NCI-H2196 treated with DMSO at 0.1 percent for 48 hours (cell line): Measurements from ENCODE around the gene UGCG.
"Not testable (repeated sequence)": the region's sequence is repeated elsewhere in the genome, so short reads cannot be mapped to it uniquely, and the experiment has no call there.

ENCODE experiments used
- DNase-seq: peaks from one replicate; lab custom pipeline; 2025; ENCODE audit not compliant: unreplicated experiment; lab: John Stamatoyannopoulos, UW

UGCG gene

DNA sequence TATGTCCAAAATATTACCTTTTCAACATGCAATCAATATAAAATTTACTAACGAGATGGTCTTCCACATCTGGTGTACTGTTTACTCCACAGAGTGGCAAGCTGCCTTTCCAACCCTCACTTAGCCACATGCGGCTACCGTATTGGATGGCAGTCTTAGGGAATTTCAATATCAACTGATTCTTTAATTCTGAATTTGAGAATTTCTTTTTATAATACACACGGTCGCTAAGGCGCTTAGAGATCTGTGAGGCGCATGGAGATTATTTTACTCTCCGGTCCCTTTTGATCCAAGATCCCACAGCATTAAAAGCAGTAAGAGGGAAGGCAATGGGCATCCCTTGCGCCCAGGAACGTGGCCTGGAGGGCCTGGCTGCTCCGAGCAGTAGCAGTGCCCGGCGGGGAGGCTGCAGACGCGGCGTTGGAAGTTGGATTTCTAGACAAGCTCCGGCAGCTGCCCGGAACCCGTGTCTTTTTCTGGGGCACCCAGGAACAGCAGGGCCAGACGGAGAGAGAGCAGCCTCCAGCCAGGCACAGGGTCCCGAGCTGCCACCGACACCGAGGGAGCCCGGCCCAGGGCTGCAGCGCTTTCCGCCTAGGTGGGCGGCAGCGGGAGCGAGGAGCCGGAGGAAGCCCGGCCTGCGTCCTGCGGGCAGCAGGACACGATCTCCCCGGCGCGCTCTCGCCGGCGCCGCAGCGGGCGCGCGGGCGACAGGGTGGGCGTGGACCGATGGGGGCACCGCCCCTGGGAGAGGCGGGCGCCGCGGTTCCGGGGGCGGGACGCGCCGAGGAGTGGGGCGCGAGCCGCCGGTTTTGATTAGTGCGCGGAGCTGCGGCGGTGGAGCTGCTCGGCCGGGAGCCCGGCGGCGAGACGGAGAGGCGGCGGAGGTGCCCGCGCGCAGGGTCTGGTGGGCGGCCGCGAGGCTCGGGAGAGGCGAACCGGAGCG is at the start of gene UGCG:
UGCG (plus strand) TSS at position 819 of the 946 bp plus-strand sequence. CDS start 402 bp downstream, outside the sequence.
- peak; percentile 70 for DNase-seq

GRCh38 chr9:111851553-111851952 is 45.1 kb upstream of the UGCG start:
- no peak for DNase-seq

DNA sequence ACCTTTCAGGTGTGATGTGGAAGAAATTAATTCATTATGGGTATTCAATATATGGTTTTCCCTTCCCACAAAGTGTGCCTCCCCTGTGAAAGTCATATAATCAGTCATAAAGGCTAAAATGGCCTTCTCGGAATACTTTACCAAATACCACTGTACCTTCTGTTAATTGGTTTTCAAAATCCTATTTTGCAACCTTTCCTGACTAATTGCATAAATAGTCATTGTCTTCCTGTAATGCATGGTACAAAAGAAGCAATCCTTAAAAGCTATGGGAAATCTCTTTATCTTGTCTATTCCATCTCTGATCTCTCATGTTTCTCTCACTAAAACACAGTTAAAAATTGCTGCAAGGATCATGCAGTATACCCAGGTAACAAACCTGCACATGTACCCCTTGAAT is 44.3 kb upstream of the UGCG start:
- DNase-seq: no peak

- DNase-seq: no peak
These were observed 43.2 kb upstream of the UGCG start for GRCh38 chr9:111853450-111853827.

- DNase-seq: no peak
These were observed 41.8 kb upstream of the UGCG start for GRCh38 chr9:111854799-111855198.

- DNase-seq: no peak
These were observed 38.9 kb upstream of the UGCG start for GRCh38 chr9:111857555-111858211.

DNA sequence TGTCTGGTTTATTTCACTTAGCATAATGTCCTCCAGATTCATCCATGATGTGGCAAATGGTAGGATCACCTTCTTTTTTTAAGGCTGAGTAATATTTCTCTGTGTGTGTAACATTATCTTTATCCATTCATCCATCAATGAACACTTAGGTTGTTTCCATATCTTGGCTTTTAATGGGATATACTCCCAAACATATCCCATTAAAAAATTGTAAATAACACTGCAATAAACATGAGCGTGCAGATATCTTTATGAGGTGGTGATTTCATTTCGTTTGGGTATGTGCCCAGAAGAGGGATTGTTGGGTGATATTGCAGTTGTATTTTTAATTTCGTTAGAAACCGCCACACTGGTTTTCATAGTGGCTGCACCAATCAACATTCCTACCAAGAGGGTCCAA is 36.2 kb upstream of the UGCG start:
- no peak for DNase-seq

GRCh38 chr9:111863636-111864035 is 33.0 kb upstream of the UGCG start:
- no peak for DNase-seq

DNA sequence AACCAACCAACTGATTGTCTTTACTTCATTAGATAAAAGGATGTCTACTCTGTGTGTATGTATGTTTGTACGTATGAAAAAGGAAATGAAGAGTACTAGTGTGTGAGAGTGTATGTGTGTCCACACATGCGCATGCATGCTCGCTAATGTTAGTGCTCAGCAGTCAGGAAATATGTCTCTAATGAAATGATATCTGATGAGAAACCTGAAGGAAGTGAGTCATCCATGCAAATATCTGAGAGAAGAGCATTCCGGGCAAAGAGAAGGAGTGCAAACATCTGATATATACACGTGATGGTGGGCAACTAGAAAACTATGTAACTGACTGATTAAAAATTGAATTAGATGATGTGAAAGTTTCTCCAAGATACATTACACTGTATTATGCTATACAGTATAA is 29.6 kb upstream of the UGCG start:
- DNase-seq: no peak

DNA sequence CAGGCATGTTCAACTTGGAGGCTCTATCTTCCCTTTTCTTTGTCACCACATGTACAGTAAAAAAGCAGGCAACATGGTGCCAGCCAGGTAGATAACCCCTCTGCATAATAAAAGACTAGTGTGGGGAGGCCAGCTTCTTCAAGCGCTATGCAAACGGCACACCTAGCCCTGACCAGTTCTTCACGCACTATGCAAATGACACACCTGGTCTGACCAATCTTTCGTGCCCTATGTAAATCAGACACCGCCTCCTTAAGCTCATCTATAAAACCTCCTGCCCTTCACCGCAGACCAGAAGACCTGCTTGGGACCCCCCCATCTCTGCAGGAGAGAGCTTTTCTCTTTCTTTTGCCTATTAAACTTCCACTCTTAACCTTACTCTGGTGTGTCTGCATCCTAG is 28.1 kb upstream of the UGCG start:
- no peak for DNase-seq

- no peak for DNase-seq
These were observed 25.7 kb upstream of the UGCG start for GRCh38 chr9:111870774-111871498.

- DNase-seq: no peak
These were observed 25.1 kb upstream of the UGCG start for GRCh38 chr9:111871499-111871855.

- no peak for DNase-seq
These were observed 23.7 kb upstream of the UGCG start for GRCh38 chr9:111872886-111873285.

DNA sequence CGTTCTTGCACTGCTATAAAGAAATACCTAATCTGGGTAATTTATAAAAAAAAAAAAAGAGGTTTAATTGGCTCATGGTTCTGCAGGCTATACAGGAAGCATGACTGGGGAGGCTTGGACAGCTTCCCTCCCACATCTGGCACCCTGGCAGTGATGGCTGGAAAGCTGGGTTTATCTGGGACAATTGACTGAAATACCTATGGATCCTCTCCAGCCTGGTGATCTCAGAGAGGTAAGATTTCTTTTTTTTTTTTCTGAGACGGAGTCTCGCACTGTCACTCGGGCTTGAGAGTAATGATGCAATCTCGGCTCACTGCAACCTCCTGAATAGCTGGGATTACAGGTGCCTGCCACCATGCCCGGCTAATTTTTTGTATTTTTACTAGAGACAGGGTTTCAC is 22.7 kb upstream of the UGCG start:
- no peak for DNase-seq

DNA sequence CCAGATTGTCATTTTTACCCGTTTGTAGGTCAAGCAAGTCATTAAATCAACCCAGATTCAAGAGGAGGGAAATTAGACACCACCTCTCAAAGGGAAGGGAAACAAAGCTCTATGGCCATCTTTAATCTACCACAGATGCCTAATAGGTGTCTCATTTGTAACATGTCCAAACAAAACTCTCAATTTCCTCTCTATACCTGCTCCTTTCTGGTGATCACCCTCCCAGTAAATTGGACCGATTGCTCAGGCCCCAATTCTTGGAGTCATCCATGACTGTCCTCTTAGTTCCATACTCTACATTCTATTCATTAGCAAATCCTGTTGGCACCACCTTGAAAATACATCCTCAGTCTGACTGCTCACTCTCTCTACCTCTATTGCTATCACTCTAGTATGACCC is 22.1 kb upstream of the UGCG start:
- no peak for DNase-seq

DNA sequence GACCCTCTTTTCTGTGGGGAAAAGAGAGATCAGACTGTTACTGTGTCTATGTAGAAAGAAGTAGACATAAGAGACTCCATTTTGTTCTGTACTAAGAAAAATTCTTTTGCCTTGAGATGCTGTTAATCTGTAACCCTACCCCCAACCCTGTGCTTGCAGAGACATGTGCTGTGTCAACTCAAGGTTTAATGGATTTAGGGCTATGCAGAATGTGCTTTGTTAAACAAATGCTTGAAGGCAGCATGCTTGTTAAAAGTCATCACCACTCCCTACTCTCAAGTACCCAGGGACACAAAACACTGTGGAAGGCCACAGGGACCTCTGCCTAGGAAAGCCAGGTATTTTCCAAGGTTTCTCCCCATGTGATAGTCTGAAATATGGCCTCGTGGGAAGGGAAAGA is 21.3 kb upstream of the UGCG start:
- DNase-seq: not testable (repeated sequence)

DNA sequence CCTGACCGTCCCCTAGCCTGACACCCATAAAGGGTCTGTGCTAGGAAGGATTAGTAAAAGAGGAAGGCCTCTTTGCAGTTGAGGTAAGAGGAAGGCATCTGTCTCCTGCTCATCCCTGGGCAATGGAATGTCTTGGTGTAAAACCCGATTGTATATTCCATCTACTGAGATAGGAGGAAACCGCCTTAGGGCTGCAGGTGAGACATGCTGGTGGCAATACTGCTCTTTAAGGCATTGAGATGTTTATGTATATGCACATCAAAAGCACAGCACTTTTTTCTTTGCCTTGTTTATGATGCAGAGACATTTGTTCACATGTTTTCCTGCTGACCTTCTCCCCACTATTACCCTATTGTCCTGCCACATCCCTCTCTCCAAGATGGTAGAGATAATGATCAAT is 20.9 kb upstream of the UGCG start:
- not testable (repeated sequence) for DNase-seq

- DNase-seq: no peak
These were observed 20.4 kb upstream of the UGCG start for GRCh38 chr9:111876179-111876578.

GRCh38 chr9:111877420-111877819 is 19.2 kb upstream of the UGCG start:
- DNase-seq: no peak

GRCh38 chr9:111878946-111879345 is 17.7 kb upstream of the UGCG start:
- no peak for DNase-seq

DNA sequence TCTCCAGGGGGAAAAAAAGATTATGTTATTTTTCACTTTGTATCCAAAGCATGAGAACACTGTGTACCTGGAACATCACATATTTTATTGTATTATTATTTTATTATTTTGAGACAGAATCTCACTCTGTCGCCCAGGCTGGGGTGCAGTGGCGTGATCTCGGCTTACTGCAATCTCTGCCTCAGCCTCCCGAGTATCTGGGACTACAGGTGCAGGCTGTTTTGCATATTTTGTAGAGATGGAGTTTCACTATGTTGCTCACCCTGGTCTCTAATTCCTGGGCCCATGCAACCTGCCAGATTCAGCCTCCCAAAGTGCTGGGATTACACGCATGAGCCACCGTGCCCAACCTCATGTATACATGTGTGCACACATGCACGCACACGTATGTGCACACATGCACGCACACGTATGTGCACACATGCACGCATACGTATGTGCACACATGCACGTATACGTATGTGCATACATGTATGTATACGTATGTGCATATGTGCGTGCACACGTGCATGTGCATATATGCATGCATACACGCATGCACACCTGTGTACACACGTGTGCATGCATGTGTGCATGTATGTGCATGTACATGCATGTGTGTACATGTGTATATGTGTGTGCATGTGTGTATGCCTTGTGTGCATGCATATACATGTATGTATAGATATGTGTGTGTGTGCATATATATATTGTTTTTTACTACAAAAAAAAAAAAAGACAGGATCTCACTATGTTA is 9.5 kb upstream of the UGCG start:
- no peak for DNase-seq
